T-helper 17 cell (primary cell): ENCODE measurements around the gene OGT. TPM values are rescaled to one million over a fixed set of nuclear protein-coding genes. Genes with fewer than 3 reads are reported as not detected.
A peak's percentile ranks its signal among the peaks of the same experiment; 100 is the strongest.
"Not testable (repeated sequence)": the region's sequence is repeated elsewhere in the genome, so short reads cannot be mapped to it uniquely, and the experiment has no call there.

Source experiments
- ATAC-seq: fragments of 150-1000 bp; cut with Tn5 transposase; 2 replicates; pipeline ENCODE4 v1.10.0; 2021; ENCODE audit warnings: mild to moderate bottlenecking, moderate library complexity
- DNase-seq, 3 donors: peaks; one replicate each; pipeline versions ENCODE4 v3.0.0 to v3.0.0-alpha.2; 2020 to 2021
- H3K9me3 ChIP-seq: one replicate; pipeline ENCODE4 v1.7.0; 2013; ENCODE audit warnings: low read length, mild to moderate bottlenecking; ENCODE audit not compliant: control insufficient read depth, poor library complexity, severe bottlenecking
- H3K27ac Mint-ChIP-seq: one replicate; pipeline ENCODE4 v1.8.0; 2022; ENCODE audit warnings: mild to moderate bottlenecking, moderate library complexity, mixed read lengths
- H3K27me3 Mint-ChIP-seq: one replicate; pipeline ENCODE4 v1.8.0; 2022; ENCODE audit warnings: mixed read lengths
- H3K36me3 Mint-ChIP-seq: one replicate; pipeline ENCODE4 v1.8.0; 2022; ENCODE audit warnings: low read depth, mixed read lengths
- H3K4me1 Mint-ChIP-seq: one replicate; pipeline ENCODE4 v1.8.0; 2022; ENCODE audit warnings: mild to moderate bottlenecking, mixed read lengths
- H3K4me3 Mint-ChIP-seq: one replicate; pipeline ENCODE4 v1.8.0; 2022; ENCODE audit warnings: mild to moderate bottlenecking, moderate library complexity, mixed read lengths
- total RNA-seq, 4 donors: library from RNA in 2 of 4; stranded (reverse) in 2 of 4; gene quantifications; one replicate each; pipeline ENCODE4 v1.2.3 and lab custom pipeline; 2022 to 2026

The OGT gene
- total RNA-seq, 2 donors from 2014 or later: 423 to 453 TPM

- DNase-seq (no peak), ATAC-seq (no peak)
- Mint-ChIP-seq H3K27ac (peak overlapping the region; percentile 66), H3K36me3 (no peaks in the 10 kb centered on the region), H3K27me3 (no peaks in the 10 kb centered on the region), H3K4me1 (peaks cover 4% of the 10 kb centered on the region), H3K4me3 (peak overlapping the region; percentile 31)
- no peaks in the 10 kb centered on the region for H3K9me3 ChIP-seq
Observed at GRCh38 chrX:71579136-71579989, 46.5 kb downstream of the OGT start.

GRCh38 chrX:71579990-71580380, 47.1 kb downstream of the OGT start:
- Mint-ChIP-seq H3K27ac (no peak overlapping the region), H3K27me3 (no peaks in the 10 kb centered on the region), H3K36me3 (no peaks in the 10 kb centered on the region), H3K4me1 (peaks cover 4% of the 10 kb centered on the region), H3K4me3 (peak overlapping the region; percentile 31)
- H3K9me3 ChIP-seq: no peaks in the 10 kb centered on the region
- DNase-seq (no peak), ATAC-seq (no peak)

GRCh38 chrX:71581210-71581609, 48.3 kb downstream of the OGT start:
- no peak for DNase-seq
- H3K27me3 Mint-ChIP-seq: no peaks in the 10 kb centered on the region
- H3K27ac Mint-ChIP-seq: no peak overlapping the region
- H3K4me1 Mint-ChIP-seq: peaks cover 5% of the 10 kb centered on the region
- no peaks in the 10 kb centered on the region for H3K9me3 ChIP-seq
- H3K36me3 Mint-ChIP-seq: no peaks in the 10 kb centered on the region
- no peak for ATAC-seq
- H3K4me3 Mint-ChIP-seq: no peak overlapping the region

GRCh38 chrX:71586929-71587328, 54.0 kb downstream of the OGT start:
- H3K9me3 ChIP-seq: no peaks in the 10 kb centered on the region
- ATAC-seq (no peak), DNase-seq (no peak)
- Mint-ChIP-seq H3K4me1 (peaks cover 5% of the 10 kb centered on the region), H3K27ac (peak overlapping the region; percentile 68), H3K36me3 (no peaks in the 10 kb centered on the region), H3K27me3 (no peaks in the 10 kb centered on the region), H3K4me3 (no peak overlapping the region)

GRCh38 chrX:71593210-71593609, 60.3 kb downstream of the OGT start:
- not testable (repeated sequence) for H3K4me1 Mint-ChIP-seq, H3K36me3 Mint-ChIP-seq, H3K4me3 Mint-ChIP-seq, DNase-seq, H3K27ac Mint-ChIP-seq, ATAC-seq, H3K27me3 Mint-ChIP-seq, H3K9me3 ChIP-seq

- no peak overlapping the region for H3K27ac Mint-ChIP-seq
- H3K9me3 ChIP-seq: peaks cover 6% of the 10 kb centered on the region
- H3K4me3 Mint-ChIP-seq: no peak overlapping the region
- peaks cover 2% of the 10 kb centered on the region for H3K4me1 Mint-ChIP-seq
- DNase-seq (no peak), ATAC-seq (no peak)
- H3K36me3 Mint-ChIP-seq: peaks cover 11% of the 10 kb centered on the region
- no peaks in the 10 kb centered on the region for H3K27me3 Mint-ChIP-seq
Observed at GRCh38 chrX:71599965-71600364, 67.1 kb downstream of the OGT start.

- peaks cover 6% of the 10 kb centered on the region for H3K9me3 ChIP-seq
- H3K27me3 Mint-ChIP-seq: no peaks in the 10 kb centered on the region
- H3K36me3 Mint-ChIP-seq: peaks cover 6% of the 10 kb centered on the region
- peak overlapping the region; percentile 2 for H3K27ac Mint-ChIP-seq
- ATAC-seq (no peak), DNase-seq (no peak)
- peaks cover 21% of the 10 kb centered on the region for H3K4me1 Mint-ChIP-seq
- no peak overlapping the region for H3K4me3 Mint-ChIP-seq
Observed at GRCh38 chrX:71603618-71604017, 70.7 kb downstream of the OGT start.

- Mint-ChIP-seq H3K27me3 (no peaks in the 10 kb centered on the region), H3K27ac (peak overlapping the region; percentile 2), H3K36me3 (peaks cover 6% of the 10 kb centered on the region), H3K4me3 (no peak overlapping the region), H3K4me1 (peaks cover 26% of the 10 kb centered on the region)
- DNase-seq (no peak), ATAC-seq (no peak)
- H3K9me3 ChIP-seq: peaks cover 6% of the 10 kb centered on the region
Observed at GRCh38 chrX:71604141-71604540, 71.2 kb downstream of the OGT start.

GRCh38 chrX:71604796-71605568, 72.1 kb downstream of the OGT start:
- DNase-seq (no peak), ATAC-seq (no peak)
- Mint-ChIP-seq H3K36me3 (peaks cover 6% of the 10 kb centered on the region), H3K27ac (peak overlapping the region; percentile 51), H3K27me3 (no peaks in the 10 kb centered on the region), H3K4me1 (peaks cover 31% of the 10 kb centered on the region), H3K4me3 (no peak overlapping the region)
- H3K9me3 ChIP-seq: peaks cover 6% of the 10 kb centered on the region

- peaks cover 6% of the 10 kb centered on the region for H3K9me3 ChIP-seq
- peak; percentile 75 for ATAC-seq
- peak overlapping the region; percentile 86 for H3K27ac Mint-ChIP-seq
Observed at GRCh38 chrX:71606536-71607216, 73.8 kb downstream of the OGT start.

GRCh38 chrX:71607488-71607887, 74.6 kb downstream of the OGT start:
- peaks cover 31% of the 10 kb centered on the region for H3K4me1 Mint-ChIP-seq

More at GRCh38 chrX:71606536-71607216, 73.8 kb downstream of the OGT start:
- H3K4me1 Mint-ChIP-seq: peaks cover 31% of the 10 kb centered on the region
- H3K4me3 Mint-ChIP-seq: no peak overlapping the region
- DNase-seq: no peak
- H3K36me3 Mint-ChIP-seq: peaks cover 9% of the 10 kb centered on the region
- no peaks in the 10 kb centered on the region for H3K27me3 Mint-ChIP-seq

GRCh38 chrX:71609095-71609750, 76.3 kb downstream of the OGT start:
- DNase-seq (no peak), ATAC-seq (peak; percentile 47)
- peak overlapping the region; percentile 65 for H3K27ac Mint-ChIP-seq
- H3K27me3 Mint-ChIP-seq: no peaks in the 10 kb centered on the region
- H3K36me3 Mint-ChIP-seq: peaks cover 3% of the 10 kb centered on the region
- no peak overlapping the region for H3K4me3 Mint-ChIP-seq
- H3K4me1 Mint-ChIP-seq: peaks cover 32% of the 10 kb centered on the region
- H3K9me3 ChIP-seq: peaks cover 5% of the 10 kb centered on the region

More at GRCh38 chrX:71607488-71607887, 74.6 kb downstream of the OGT start:
- Mint-ChIP-seq H3K27me3 (no peaks in the 10 kb centered on the region), H3K27ac (peak overlapping the region; percentile 86), H3K4me3 (peak overlapping the region; percentile 45), H3K36me3 (peaks cover 9% of the 10 kb centered on the region)
- H3K9me3 ChIP-seq: peaks cover 6% of the 10 kb centered on the region
- DNase-seq: no peak
- no peak for ATAC-seq
